Endothelial cell of umbilical vein (primary cell): ENCODE measurements around the gene RIMS4. TPM values are rescaled to one million over a fixed set of nuclear protein-coding genes. Genes with fewer than 3 reads are reported as not detected.

Source experiments
- BruUV-seq: library from RNA; stranded (reverse); fragments of 400-500 nt; replicated peaks from 2 replicates; lab custom pipeline; 2021; lab: Mats Ljungman, UMichigan
- CTCF ChIA-PET: fragments of 300-600, 350-600 bp; sonication (Branson Sonifier 250); formaldehyde crosslinking; loops from one replicate; lab custom pipeline; 2021; ENCODE audit warnings: antibody characterized with exemption, inconsistent platforms; lab: Charles Lee
- POLR2A ChIA-PET: fragments of 300-600, 350-600 bp; sonication (Branson Sonifier 250); formaldehyde crosslinking; loops from one replicate; lab custom pipeline; 2021; ENCODE audit warnings: antibody characterized with exemption, inconsistent platforms; lab: Charles Lee
- DNase-seq: peaks from one replicate; pipeline ENCODE4 v3.0.0-alpha.2; 2011; ENCODE audit warnings: low read depth, low spot score
- FAIRE-seq: peaks from 2 replicates; lab custom pipeline; 2011; peaks lifted over from hg19 to GRCh38; lab: Jason Lieb, UNC
- H2AFZ ChIP-seq: 2 replicates; pipeline ENCODE4 v1.6.0; 2012; ENCODE audit warnings: low read depth, low read length, control low read depth, inconsistent platforms
- H3K27ac ChIP-seq: 2 replicates; pipeline ENCODE4 v1.5.1; 2011; ENCODE audit warnings: low read depth, mild to moderate bottlenecking, control low read depth, low read length, moderate library complexity; ENCODE audit not compliant: insufficient read depth
- H3K27me3 ChIP-seq, 2 experiments: 2 replicates each; pipeline versions ENCODE4 v1.6.0 to v1.6.1; 2011; ENCODE audit warnings: low read length in 2 of 2, mixed read lengths in 1 of 2; ENCODE audit not compliant: control insufficient read depth in 2 of 2, insufficient read depth in 2 of 2
- H3K36me3 ChIP-seq, 2 experiments: 2 replicates in 1 of 2; 3 replicates in 1 of 2; pipeline ENCODE4 v1.5.1; 2011; ENCODE audit warnings: low read length in 2 of 2, mild to moderate bottlenecking in 1 of 2, moderate library complexity in 1 of 2; ENCODE audit not compliant: control insufficient read depth in 2 of 2, insufficient read depth in 2 of 2; ENCODE audit errors: extremely low read depth in 1 of 2
- H3K4me1 ChIP-seq: 3 replicates; pipeline ENCODE4 v1.5.1; 2011; ENCODE audit warnings: mild to moderate bottlenecking, low read length; ENCODE audit not compliant: control insufficient read depth, insufficient read depth; ENCODE audit errors: extremely low read depth
- H3K4me2 ChIP-seq: 2 replicates; pipeline ENCODE4 v1.6.1; 2011; ENCODE audit warnings: low read length, control low read depth, mixed read lengths; ENCODE audit not compliant: insufficient read depth
- H3K4me3 ChIP-seq, 3 experiments: fragments of 200-600 bp in 1 of 3; sonication (generic), shearing (Covaris generic) in 1 of 3; replicated peaks in 1 of 3; 2 replicates each; pipeline ENCODE4 v1.5.1; 2011 to 2016; ENCODE audit warnings: control low read depth in 3 of 3, low read length in 3 of 3, mild to moderate bottlenecking in 2 of 3, inconsistent platforms in 1 of 3, low read depth in 1 of 3, moderate library complexity in 1 of 3; ENCODE audit not compliant: insufficient read depth in 1 of 3
- H3K79me2 ChIP-seq: 2 replicates; pipeline ENCODE4 v1.6.0; 2012; ENCODE audit warnings: low read length, inconsistent platforms; ENCODE audit not compliant: control insufficient read depth, insufficient read depth
- H3K9ac ChIP-seq: replicated peaks from 2 replicates; pipeline ENCODE3; 2011; ENCODE audit warnings: low read length, control low read depth; ENCODE audit not compliant: insufficient read depth; ENCODE audit errors: extremely low read depth
- H3K9me1 ChIP-seq: replicated peaks from 3 replicates; pipeline ENCODE4 v1.6.0; 2011; ENCODE audit warnings: mild to moderate bottlenecking, low read length; ENCODE audit not compliant: control insufficient read depth, insufficient read depth; ENCODE audit errors: extremely low read depth
- H3K9me3 ChIP-seq: replicated peaks from 2 replicates; pipeline ENCODE4 v1.5.1; 2012; ENCODE audit warnings: low read length, inconsistent platforms; ENCODE audit not compliant: control insufficient read depth, insufficient read depth
- H4K20me1 ChIP-seq: replicated peaks from 2 replicates; pipeline ENCODE3; 2011; ENCODE audit warnings: mild to moderate bottlenecking, low read length; ENCODE audit not compliant: control insufficient read depth, insufficient read depth; ENCODE audit errors: extremely low read depth
- CTCF ChIP-seq, 2 donors: IDR thresholded peaks; 1 replicate in 1 of 2; 2 replicates in 1 of 2; pipeline ENCODE4 v1.5.1; 2011; ENCODE audit warnings: low read length in 2 of 2, mild to moderate bottlenecking in 2 of 2, moderate library complexity in 2 of 2, control low read depth in 1 of 2, inconsistent platforms in 1 of 2, low read depth in 1 of 2; ENCODE audit not compliant: insufficient read depth in 1 of 2; ENCODE audit errors: extremely low read depth in 1 of 2
- EZH2 ChIP-seq: IDR thresholded peaks from 2 replicates; pipeline ENCODE4 v1.6.1; 2012; ENCODE audit warnings: borderline replicate concordance, low read depth, mild to moderate bottlenecking, moderate library complexity, low read length, inconsistent platforms; ENCODE audit not compliant: severe bottlenecking
- FOS ChIP-seq: IDR thresholded peaks from 2 replicates; pipeline ENCODE4 v1.6.1; 2011; ENCODE audit warnings: mild to moderate bottlenecking, low read length, moderate library complexity, borderline replicate concordance; ENCODE audit not compliant: insufficient read depth
- GATA2 ChIP-seq: IDR thresholded peaks from 2 replicates; pipeline ENCODE4 v1.7.0; 2011; ENCODE audit warnings: low read depth, mild to moderate bottlenecking, moderate library complexity, mixed read lengths, low read length; ENCODE audit not compliant: insufficient read length, insufficient read depth
- JUN ChIP-seq: IDR thresholded peaks from 2 replicates; pipeline ENCODE4 v1.6.1; 2011; ENCODE audit warnings: borderline replicate concordance, low read depth; ENCODE audit not compliant: insufficient read length, insufficient read depth
- MAX ChIP-seq: IDR thresholded peaks from 2 replicates; pipeline ENCODE4 v1.6.1; 2011; ENCODE audit not compliant: insufficient read depth, insufficient read length
- MYC ChIP-seq: IDR thresholded peaks from one replicate; pipeline ENCODE4 v1.6.1; 2011; ENCODE audit warnings: mild to moderate bottlenecking, low read depth, low read length
- POLR2A ChIP-seq: IDR thresholded peaks from 2 replicates; pipeline ENCODE4 v1.6.1; 2012; ENCODE audit warnings: low read depth, mild to moderate bottlenecking, control low read depth, low read length
- POLR2AphosphoS5 ChIP-seq: IDR thresholded peaks from 2 replicates; pipeline ENCODE4 v1.6.1; 2012; ENCODE audit warnings: low read depth, mild to moderate bottlenecking, control low read depth, low read length, moderate library complexity; ENCODE audit not compliant: insufficient read depth
- dilution Hi-C: fragments of 300-500 bp; cut with MboI; formaldehyde crosslinking; loops from one replicate; pipeline ENCODE4 v1.15.0; 2019; ENCODE audit warnings: low sequenced_read_pairs; ENCODE audit not compliant: extremely low pct_ligation_motif_present
- intact Hi-C: fragments of 100-400 bp; cut with micrococcal nuclease; formaldehyde crosslinking; loops from one replicate; pipeline ENCODE4 v1.10.0; 2022
- polyA plus RNA-seq, 4 experiments: library from polyadenylated mRNA; depleted of rRNA in 3 of 4; stranded (reverse) in 3 of 4; unstranded in 1 of 4; fragments of >200 nt; gene quantifications; 2 replicates each; pipeline versions ENCODE4 v1.2.1 to v1.2.3, GENCODE V29; 2011 to 2012; ENCODE audit warnings: missing spikeins in 1 of 4
- total RNA-seq: library from RNA; stranded (reverse); gene quantifications from 2 replicates; pipeline ENCODE4 v1.2.3, GENCODE V29; 2021

The RIMS4 gene
- total and polyA plus RNA-seq, 2 donors (not counting 3 experiments of a cell fraction or from before 2014, with no cell fraction given) = not detected

GRCh38 chr20:44776980-44777379 lies 33.4 kb downstream of the RIMS4 start:
- no TSS peak for BruUV-seq
- Histone ChIP-seq H3K9ac (no peak overlapping the region), H3K4me2 (no peak overlapping the region), H4K20me1 (no peaks in the 10 kb centered on the region), H3K9me1 (no peaks in the 10 kb centered on the region), H3K4me1 (no peaks in the 10 kb centered on the region), H3K36me3 (no peaks in the 10 kb centered on the region), H3K79me2 (no peaks in the 10 kb centered on the region), H3K27me3 (peaks cover 0 to 2% of the 10 kb centered on the region in 2 experiments), H3K4me3 (no peak overlapping the region), H2AFZ (no peak overlapping the region), H3K27ac (no peak overlapping the region), H3K9me3 (no peaks in the 10 kb centered on the region)
- CTCF ChIA-PET = interaction anchor here (0.8 to 1.9 kb wide), 4 partner anchors 8 to 29 kb away, joined by 3 to 12 read pairs (median 4); no protein-coding TSS in a partner anchor
- intact Hi-C loops (no loop called here), dilution Hi-C loops (no loop called here)
- TF ChIP-seq EZH2 (no peak), POLR2AphosphoS5 (no peak), POLR2A (no peak), MAX (no peak), MYC (no peak), FOS (no peak), GATA2 (no peak), CTCF (IDR thresholded peaks at IDR 0.05; ENCODE audit: extremely low read depth in 1 of 2, insufficient read depth in 1 of 2, low read depth in 1 of 2, low read length in 2 of 2) (no peak), JUN (no peak)
- DNase-seq (peak; percentile 22), FAIRE-seq (peak; percentile 66)
- POLR2A ChIA-PET = no interaction called here
